GM15510 (cell line): Measurements from ENCODE around the gene EBLN1.

Experiments
- POLR2A ChIP-seq: IDR thresholded peaks from 3 replicates; pipeline ENCODE4 v1.6.1; 2011; ENCODE audit warnings: borderline replicate concordance; ENCODE audit not compliant: insufficient read length; ENCODE audit errors: extremely low read depth

Gene EBLN1

DNA sequence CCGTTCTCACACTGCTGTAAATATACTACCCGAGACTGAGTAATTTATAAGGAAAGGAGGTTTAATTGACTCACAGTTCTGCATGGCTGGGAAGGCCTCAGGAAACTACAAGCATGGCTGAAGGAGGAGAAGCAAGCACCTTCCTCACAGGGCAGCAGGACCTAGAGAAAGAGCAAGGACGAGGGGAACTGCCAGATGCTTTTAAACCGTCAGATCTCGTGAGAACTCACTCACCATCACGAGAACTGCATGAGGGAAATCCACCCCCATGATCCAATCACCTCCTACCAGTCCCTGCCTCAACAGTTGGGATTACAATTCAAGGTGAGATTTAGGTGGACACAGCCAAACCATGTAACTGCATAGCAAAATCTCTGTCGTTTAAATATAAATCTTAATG lies at the start of gene EBLN1:
EBLN1 (minus strand) TSS at position 174 of the 400 bp plus-strand sequence. CDS start 8,032 bp downstream, outside the sequence.
- TF ChIP-seq POLR2A: no peak

DNA sequence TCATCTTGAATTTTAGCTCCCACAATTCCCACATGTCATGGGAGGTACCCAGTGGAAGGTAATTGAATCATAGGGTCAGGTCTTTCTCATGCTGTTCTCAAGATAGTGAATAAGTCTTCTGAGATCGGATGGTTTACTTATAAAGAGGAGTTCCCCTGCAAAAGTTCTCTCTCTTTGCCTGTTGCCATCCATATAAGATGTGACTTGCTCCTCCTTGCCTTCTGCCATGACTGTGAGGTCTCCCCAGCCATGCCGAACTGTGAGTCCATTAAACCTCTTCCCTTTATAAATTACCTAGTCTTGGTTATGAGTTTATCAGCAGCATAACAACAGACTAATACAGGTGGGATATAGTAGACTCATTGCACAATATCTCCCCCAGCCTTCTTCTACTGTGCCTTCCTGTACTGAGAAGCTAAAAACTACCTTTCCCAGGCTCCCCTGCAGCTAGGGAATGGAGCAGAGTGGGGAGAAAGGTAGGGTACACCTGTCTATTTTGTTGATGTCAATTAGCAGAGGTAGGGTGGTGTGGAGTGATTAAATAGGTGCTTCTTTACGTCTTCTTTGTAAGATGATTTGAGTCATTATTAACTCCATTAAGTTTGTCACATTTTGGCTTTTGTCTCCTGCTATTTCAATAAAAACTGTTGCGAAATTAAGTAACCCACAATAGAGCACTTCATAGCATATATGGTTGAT lies 48.2 kb upstream of the EBLN1 start:
- no peak for TF ChIP-seq POLR2A

- no peak for TF ChIP-seq POLR2A
These were observed 45.3 kb upstream of the EBLN1 start for GRCh38 chr10:22263106-22263505.

- TF ChIP-seq POLR2A: no peak
These were observed 41.5 kb upstream of the EBLN1 start for GRCh38 chr10:22259280-22259679.

- no peak for TF ChIP-seq POLR2A
These were observed 40.7 kb upstream of the EBLN1 start for GRCh38 chr10:22258471-22258870.

DNA sequence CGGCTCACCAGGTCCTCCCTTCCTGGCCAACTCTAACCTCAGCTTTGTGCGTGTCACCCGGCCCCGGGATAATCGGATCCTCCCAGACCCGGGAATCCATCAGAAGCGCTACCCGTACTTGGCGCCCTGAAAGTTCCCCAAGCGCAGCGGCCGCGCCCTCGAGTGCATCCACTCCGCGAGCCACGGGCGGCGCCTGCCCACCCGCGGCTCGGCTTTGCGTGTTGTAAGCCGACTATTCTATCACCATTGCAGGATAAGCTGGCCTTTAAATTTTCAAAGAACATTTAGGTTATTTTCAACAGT lies 35.7 kb upstream of the EBLN1 start:
- no peak for TF ChIP-seq POLR2A

DNA sequence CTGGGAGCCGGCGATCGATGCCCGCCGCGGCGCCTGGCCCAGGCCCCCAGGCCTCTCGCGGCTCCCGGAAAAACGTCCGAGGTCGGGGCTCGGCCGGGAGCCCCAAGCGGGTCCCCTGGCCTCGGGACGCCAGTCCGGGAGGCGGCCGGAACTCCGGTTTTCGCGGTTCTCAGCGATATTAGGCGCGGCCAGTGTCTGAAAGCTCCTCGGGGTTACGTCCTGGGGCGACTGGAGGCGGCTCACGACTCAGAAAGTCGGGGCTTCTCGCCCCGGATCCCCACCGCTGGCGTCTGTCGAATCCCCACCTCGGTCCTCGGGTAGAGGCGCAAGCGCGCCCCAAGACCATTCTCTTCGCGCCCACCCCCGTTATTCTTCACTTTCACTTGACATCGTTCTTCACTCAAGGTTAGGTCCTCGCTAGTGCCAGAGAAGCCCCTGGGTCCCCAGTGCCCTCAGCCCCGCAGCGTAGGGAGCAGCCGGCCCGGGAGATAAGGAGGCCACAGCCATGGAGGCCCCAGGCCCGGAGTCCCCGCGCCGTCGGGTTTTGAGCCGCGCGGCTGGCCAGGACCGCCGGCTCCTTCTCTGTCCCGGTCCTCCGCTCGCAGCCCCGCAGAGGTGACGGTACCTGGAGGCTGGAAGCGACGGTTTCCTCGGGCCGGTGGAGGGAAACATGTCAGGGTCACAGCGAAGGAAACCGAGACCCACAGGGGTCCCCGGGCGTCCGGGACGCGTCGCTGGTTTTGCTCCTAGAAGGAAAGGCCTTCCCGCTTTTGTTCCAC lies 35.2 kb upstream of the EBLN1 start:
- TF ChIP-seq POLR2A: no peak

DNA sequence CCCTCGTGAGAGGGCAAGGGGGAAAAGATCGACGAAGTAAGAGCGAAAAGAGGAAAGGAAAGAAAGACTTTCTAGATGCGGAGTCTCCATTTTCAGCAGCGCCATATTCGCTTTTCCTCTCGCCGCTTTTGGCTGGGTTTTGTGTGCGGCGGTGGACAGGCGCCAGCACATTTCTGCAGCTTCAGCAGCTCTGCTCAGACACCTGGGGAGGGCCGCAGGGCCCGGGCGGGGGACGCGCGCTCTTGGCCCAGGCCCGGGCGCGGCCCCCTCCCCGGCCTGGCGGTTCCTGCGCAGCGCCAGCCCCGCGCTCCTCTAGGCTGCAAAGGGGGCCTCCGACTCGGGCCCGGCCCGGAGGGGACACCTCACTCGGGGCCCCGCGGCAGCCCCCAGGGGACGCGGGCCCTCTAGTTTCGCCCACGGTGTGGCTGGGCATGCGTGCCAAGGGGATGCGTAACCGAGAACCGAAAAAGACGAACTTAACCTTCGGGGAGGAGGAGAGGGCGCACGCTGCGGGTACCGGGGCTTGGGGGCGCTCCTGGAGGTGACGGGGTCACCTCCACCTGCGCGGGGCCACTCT lies 34.5 kb upstream of the EBLN1 start:
- TF ChIP-seq POLR2A: no peak

- TF ChIP-seq POLR2A: peak; percentile 31
These were observed 34.0 kb upstream of the EBLN1 start for GRCh38 chr10:22251751-22252223.

DNA sequence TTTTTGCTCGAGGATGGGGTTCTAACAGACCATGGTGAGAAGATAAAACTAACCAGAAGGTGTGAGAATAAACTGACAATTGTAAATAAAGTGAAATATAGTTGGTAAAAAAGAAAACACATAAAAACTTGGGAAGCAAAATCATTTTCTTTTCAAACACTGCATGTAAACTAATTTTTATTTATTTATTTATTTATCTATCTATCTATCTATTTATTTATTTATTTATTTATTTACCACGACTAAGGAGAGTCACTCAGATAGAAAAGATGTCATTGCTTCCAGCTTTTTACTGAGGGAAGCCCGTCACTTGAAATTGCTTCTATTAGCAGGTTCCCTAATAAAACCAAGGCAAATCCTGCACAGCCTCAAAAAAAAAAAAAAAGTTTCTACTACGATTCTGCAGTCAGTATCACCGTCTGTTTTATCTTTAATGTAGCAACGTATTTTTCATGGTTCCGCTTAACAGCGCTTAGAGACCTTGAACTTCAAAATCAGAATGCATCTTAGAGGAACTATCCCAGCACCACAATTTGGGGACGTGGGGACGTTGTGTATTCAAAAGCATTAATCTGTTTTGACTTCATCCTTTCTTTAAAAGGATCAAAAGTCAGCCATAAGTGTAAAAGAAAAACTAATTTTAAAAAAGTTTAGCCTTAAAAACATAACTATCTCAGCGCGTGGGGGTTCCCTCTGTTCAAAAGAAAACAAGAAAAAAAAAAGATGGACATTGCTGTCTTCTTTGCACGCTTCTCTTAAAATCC lies 33.3 kb upstream of the EBLN1 start:
- no peak for TF ChIP-seq POLR2A

GRCh38 chr10:22247636-22248035 lies 29.8 kb upstream of the EBLN1 start:
- no peak for TF ChIP-seq POLR2A

GRCh38 chr10:22246680-22247391 lies 29.0 kb upstream of the EBLN1 start:
- no peak for TF ChIP-seq POLR2A

DNA sequence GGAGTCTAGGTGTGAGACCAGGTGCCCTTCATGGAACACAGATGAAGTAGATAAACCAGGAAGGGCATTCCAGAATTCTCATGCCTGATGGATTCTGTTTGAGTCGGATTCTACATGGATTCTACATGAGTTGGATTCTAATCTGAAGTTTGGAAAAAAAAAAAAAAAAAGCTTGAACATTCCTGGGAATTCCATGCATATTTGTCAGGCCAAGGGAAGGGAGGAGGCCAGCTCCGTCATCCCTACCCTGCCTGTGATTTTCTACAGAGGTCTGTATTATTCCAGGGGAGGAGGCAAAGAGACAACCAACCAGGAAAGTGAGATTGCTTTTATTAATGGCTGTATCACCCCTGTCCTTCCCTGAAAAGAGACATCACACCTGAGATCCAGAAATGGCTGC lies 27.8 kb upstream of the EBLN1 start:
- TF ChIP-seq POLR2A: no peak

- TF ChIP-seq POLR2A: no peak
These were observed 27.0 kb upstream of the EBLN1 start for GRCh38 chr10:22244855-22245254.
